Vagina (tissue), 2 donors: Measurements from ENCODE around the gene ANKRD63.

ENCODE experiments used
- CTCF ChIP-seq, 3 experiments: fragments of 450-650 bp in 2 of 3; fragments of 200-600 bp in 1 of 3; sonication (generic) in 1 of 3; IDR thresholded peaks; one replicate each; pipeline ENCODE4 v1.5.1; 2017 to 2019; ENCODE audit warnings: antibody characterized with exemption in 3 of 3, mild to moderate bottlenecking in 2 of 3, moderate library complexity in 2 of 3
- POLR2A ChIP-seq, 2 donors: fragments of 450-650 bp; IDR thresholded peaks; one replicate each; pipeline ENCODE4 v1.6.1; 2017; ENCODE audit warnings: antibody characterized with exemption in 2 of 2, mild to moderate bottlenecking in 2 of 2, moderate library complexity in 2 of 2
- POLR2AphosphoS5 ChIP-seq, 2 donors: sonication (generic); formaldehyde crosslinking; IDR thresholded peaks; one replicate each; pipeline ENCODE4 v1.9.0; 2017; ENCODE audit warnings: antibody characterized with exemption in 2 of 2, mild to moderate bottlenecking in 2 of 2, low read depth in 1 of 2; ENCODE audit not compliant: insufficient read depth in 1 of 2

GRCh38 chr15:40239404-40239692, 43.5 kb downstream of the ANKRD63 start:
- no peak for TF ChIP-seq CTCF (IDR thresholded peaks at IDR 0.05)
- no peak for TF ChIP-seq POLR2A (IDR thresholded peaks at IDR 0.05)
- no peak for TF ChIP-seq POLR2AphosphoS5 (IDR thresholded peaks at IDR 0.05; ENCODE audit: insufficient read depth in 1 of 2, low read depth in 1 of 2)
